Measurements from ENCODE around the gene LITAF. TPM values are rescaled to one million over a fixed set of nuclear protein-coding genes. Genes with fewer than 3 reads are reported as not detected.
A peak's percentile ranks its signal among the peaks of the same experiment; 100 is the strongest.

The LITAF gene
- total RNA-seq, 1 donor from 2014 or later, result 179 TPM

DNA sequence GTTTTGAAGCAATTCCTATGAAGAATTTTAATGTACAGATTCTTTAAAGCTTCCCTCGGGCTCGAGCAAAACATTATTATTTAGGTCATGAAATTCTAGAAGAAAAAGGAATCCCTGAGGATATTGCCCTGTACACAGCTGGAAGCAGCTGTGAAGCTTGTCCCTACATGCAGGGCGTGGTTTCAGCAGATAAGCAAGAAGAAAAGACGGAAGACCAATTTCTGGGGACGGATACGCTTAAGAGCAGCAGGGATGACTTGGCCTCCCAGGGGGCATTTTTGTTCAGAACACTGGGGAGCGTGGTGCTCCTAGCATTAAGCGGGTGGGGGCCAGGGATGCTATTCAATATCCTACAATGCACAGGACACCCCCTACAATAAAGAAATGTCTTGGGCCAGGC is 34.3 kb downstream of the LITAF start:
- no peak for DNase-seq (ENCODE audit: extremely low spot score, unreplicated experiment)
- Mint-ChIP-seq H3K36me3 (ENCODE audit: unreplicated experiment) (peaks cover 83% of the 10 kb centered on the region), H3K4me1 (ENCODE audit: unreplicated experiment) (peaks cover 18% of the 10 kb centered on the region), H3K27ac (ENCODE audit: unreplicated experiment) (peak overlapping the region; percentile 39), H3K9me3 (ENCODE audit: unreplicated experiment) (peaks cover 9% of the 10 kb centered on the region), H3K27me3 (ENCODE audit: unreplicated experiment) (no peaks in the 10 kb centered on the region), H3K4me3 (ENCODE audit: unreplicated experiment) (no peak overlapping the region)
- TF ChIP-seq CTCF (IDR thresholded peaks at IDR 0.05), result no peak

DNA sequence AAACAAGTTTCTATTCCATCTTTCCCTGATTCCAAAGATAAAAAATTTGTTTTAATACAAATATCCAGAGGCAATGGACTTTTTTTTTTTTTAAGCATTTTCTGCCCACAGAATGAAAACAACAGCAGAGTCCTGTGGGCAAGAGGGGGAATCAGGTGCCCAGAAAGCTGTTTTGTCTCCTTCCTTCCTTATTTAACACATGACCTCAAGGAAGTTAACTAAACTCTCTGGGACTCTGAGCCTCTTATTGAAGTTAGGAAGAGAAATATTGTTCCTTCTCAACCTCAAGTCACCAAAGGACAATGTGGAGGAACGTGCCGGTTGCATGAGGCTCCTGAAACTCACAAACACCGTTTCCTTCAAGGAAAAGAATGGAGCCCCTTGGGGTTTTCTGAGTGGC is 34.9 kb downstream of the LITAF start:
- Mint-ChIP-seq H3K27me3 (ENCODE audit: unreplicated experiment) (no peaks in the 10 kb centered on the region), H3K27ac (ENCODE audit: unreplicated experiment) (peak overlapping the region; percentile 39), H3K9me3 (ENCODE audit: unreplicated experiment) (peaks cover 9% of the 10 kb centered on the region), H3K36me3 (ENCODE audit: unreplicated experiment) (peaks cover 87% of the 10 kb centered on the region), H3K4me3 (ENCODE audit: unreplicated experiment) (peak overlapping the region; percentile 10), H3K4me1 (ENCODE audit: unreplicated experiment) (peaks cover 15% of the 10 kb centered on the region)
- no peak for TF ChIP-seq CTCF (IDR thresholded peaks at IDR 0.05)
- DNase-seq (ENCODE audit: extremely low spot score, unreplicated experiment), result no peak

DNA sequence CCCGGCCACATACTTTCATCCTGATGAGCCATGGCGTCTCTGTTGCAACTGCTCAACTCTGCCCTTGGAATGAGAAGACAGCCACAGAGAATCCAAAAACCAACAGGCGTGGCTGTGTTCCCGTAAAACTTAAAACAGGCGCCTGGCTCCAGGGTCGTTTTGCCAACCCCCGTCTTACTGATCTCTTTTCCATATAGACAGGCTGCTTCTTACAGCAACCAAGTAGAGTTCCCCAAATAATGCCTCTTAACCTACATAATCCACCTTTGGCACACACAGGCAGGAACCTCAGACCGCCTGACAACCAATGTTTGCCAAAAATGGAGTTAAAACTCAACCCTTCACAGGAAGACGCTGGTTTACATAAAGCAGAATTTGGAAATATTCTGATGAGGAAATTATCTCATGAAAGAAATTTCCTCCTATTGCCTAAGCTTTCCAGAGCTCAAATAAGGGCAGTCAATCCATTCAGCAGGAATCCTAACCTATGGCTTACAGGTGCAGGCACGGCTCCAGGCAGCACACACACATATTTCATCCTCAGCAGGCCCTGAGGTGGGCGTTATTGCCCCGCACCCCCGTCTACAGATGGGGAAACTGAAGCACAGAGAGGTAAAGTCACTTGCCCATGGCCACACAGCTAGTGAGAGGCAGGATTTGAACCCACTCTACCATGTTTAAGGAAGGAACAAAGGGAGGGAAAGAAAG is 35.8 kb downstream of the LITAF start:
- peaks cover 82% of the 10 kb centered on the region for H3K36me3 Mint-ChIP-seq (ENCODE audit: unreplicated experiment)
- no peak overlapping the region for H3K4me3 Mint-ChIP-seq (ENCODE audit: unreplicated experiment)
- no peak for DNase-seq (ENCODE audit: extremely low spot score, unreplicated experiment)
- H3K27ac Mint-ChIP-seq (ENCODE audit: unreplicated experiment), result no peak overlapping the region
- H3K9me3 Mint-ChIP-seq (ENCODE audit: unreplicated experiment), result peaks cover 4% of the 10 kb centered on the region
- TF ChIP-seq CTCF (IDR thresholded peaks at IDR 0.05), result no peak
- H3K4me1 Mint-ChIP-seq (ENCODE audit: unreplicated experiment), result peaks cover 19% of the 10 kb centered on the region
- no peaks in the 10 kb centered on the region for H3K27me3 Mint-ChIP-seq (ENCODE audit: unreplicated experiment)

DNA sequence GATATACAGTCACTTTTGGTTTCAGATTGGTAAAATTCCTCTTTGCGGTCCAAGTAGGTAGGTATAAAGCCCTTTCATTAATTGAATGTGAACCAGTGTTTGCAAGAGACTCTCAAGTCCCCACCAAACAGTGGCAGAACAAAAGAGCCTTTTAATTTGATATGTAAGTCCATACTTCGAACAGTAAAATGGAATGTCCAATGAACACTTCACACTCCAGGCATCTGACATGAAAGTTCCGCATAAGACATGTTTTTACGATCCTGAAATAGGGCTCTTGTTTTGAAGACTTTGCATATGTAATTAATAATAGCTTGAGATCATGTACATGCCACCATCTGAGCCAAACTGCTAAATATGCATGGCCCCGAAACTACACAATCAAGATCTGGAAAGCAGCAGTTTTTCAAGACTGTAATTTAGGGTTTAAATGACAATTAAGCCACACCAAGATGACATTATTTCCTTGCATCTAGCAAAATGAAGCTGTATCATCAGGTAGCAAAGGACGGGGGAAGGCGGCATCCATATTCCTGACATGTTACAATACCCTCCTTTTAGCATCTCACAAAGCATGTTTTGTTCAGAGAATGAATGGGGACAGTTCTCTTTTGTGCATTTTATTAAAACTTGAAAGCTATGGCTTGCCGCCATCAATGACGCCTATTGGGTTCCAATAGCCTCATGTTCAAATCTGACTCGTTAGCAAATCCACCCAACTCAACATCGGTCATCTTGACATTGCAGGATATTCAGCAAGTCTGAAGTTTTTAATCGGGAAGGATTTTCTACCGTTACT is 39.4 kb downstream of the LITAF start:
- no peaks in the 10 kb centered on the region for H3K9me3 Mint-ChIP-seq (ENCODE audit: unreplicated experiment)
- no peak overlapping the region for H3K27ac Mint-ChIP-seq (ENCODE audit: unreplicated experiment)
- H3K4me1 Mint-ChIP-seq (ENCODE audit: unreplicated experiment), result peaks cover 24% of the 10 kb centered on the region
- no peak overlapping the region for H3K4me3 Mint-ChIP-seq (ENCODE audit: unreplicated experiment)
- TF ChIP-seq CTCF (IDR thresholded peaks at IDR 0.05), result no peak
- DNase-seq (ENCODE audit: extremely low spot score, unreplicated experiment), result no peak
- H3K27me3 Mint-ChIP-seq (ENCODE audit: unreplicated experiment), result no peaks in the 10 kb centered on the region
- peaks cover 59% of the 10 kb centered on the region for H3K36me3 Mint-ChIP-seq (ENCODE audit: unreplicated experiment)

- Mint-ChIP-seq H3K4me1 (ENCODE audit: unreplicated experiment) (peaks cover 17% of the 10 kb centered on the region), H3K27ac (ENCODE audit: unreplicated experiment) (no peak overlapping the region), H3K27me3 (ENCODE audit: unreplicated experiment) (no peaks in the 10 kb centered on the region), H3K4me3 (ENCODE audit: unreplicated experiment) (no peak overlapping the region), H3K9me3 (ENCODE audit: unreplicated experiment) (no peaks in the 10 kb centered on the region), H3K36me3 (ENCODE audit: unreplicated experiment) (peaks cover 52% of the 10 kb centered on the region)
- DNase-seq (ENCODE audit: extremely low spot score, unreplicated experiment), result no peak
- TF ChIP-seq CTCF (IDR thresholded peaks at IDR 0.05), result no peak
Measured at GRCh38 chr16:11546608-11547061, 40.1 kb downstream of the LITAF start.

Measured in osteocyte (in vitro differentiated cells).